HG03565 (cell line): Measurements from ENCODE around the gene GAB2.

ENCODE experiments used
- ATAC-seq: cut with Tn5 transposase; IDR thresholded peaks from one replicate; pipeline ENCODE4 v1.9.1; 2021; ENCODE audit warnings: mild to moderate bottlenecking, moderate library complexity; ENCODE audit not compliant: unreplicated experiment

Gene GAB2

GRCh38 chr11:78402847-78403246 lies 14.8 kb downstream of the GAB2 start:
- no peak for ATAC-seq

- no peak for ATAC-seq
Observed at GRCh38 chr11:78400702-78401101, 16.9 kb downstream of the GAB2 start.

- no peak for ATAC-seq
Observed at GRCh38 chr11:78400116-78400515, 17.5 kb downstream of the GAB2 start.

DNA sequence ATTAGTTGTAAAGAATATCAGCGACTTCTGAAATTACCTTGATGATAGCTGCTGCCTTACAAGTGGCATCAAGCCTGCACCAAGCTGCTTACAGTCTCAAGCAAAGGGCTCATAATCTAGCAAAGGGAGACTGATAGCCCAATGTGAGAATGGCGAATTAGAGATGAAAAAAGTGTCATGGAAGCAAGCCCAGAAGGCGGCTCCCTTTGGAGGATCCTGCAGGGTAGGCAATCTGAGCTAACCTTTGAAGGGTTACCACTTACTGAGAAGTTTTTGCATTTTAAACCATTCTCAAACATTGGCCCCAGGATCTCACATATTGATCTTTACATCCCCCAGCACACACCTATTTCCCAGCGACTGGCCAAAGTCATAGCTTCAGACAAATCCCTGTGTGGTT lies 18.5 kb downstream of the GAB2 start:
- no peak for ATAC-seq

DNA sequence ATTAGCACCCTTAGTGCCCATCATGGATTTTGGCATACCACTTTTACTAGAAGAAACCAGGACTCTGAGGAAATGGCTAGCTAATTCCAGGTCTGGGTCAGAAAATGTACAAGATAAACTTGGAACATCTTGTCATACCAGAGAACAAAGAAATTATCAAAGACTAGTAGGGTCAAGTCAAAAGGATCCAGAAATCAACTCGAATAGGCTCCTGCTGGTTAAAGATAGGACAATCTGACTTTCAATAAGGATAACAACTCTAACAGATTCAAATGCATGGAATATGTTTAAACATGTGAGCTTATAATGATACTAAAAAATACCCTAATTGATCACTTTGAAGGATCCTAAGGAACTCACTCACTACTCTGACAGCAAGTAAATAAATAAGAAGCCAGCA lies 18.9 kb downstream of the GAB2 start:
- ATAC-seq = no peak

DNA sequence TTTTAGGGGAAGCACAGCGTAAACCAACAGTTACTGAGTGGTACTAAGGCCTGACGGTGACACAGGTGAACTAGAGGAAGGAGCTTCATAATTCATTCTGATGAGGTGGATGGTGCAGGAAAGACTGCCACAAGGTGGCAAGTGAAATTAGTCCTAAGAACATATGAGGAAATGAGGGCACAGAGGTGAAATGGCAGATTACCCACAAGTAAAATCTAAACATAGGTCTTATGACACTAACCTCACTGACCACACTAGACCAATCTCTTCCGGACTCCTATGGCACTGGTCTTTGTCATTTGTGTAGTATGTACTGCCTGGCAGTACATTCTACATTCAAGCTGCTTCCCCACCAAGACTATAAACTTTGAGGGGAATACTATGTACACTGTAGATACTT lies 20.2 kb downstream of the GAB2 start:
- ATAC-seq = peak; percentile 84

DNA sequence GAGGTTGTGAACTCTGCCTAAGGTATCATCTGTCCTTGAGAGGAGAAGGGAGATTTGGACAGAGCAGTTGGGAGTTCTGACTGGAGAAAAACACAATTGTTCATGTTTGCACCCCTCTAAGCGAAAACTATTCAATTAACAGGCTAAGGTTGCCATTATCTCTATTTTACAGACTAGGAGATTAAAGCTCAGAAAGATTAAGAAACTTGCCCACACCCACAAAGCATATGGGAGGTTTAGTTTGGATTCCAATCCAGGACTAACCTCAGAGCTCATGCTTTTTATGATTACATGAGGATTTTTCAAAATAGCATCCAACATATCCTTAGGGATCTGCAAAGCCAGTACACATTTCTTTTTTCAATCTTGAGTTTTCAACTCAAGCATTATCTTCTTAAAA lies 22.0 kb downstream of the GAB2 start:
- ATAC-seq = no peak

DNA sequence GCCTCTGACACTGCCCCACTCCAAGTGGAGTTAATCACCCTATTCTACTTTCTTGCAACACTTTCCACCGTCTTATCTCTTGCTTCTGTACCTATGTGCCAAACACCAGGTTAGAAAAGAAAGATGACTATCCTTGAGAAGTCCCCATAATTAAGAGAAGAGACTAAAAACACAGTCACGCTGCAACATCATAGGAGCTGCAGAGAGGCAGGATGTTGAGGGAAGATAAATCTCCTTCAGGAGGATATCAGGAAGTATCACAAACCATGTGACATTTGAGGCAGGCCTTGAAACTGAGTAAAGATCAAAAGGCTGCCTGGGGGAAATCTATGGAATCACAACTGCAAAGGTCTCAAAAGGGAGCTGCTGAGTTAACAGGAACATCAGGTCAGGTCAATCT lies 24.8 kb downstream of the GAB2 start:
- ATAC-seq = no peak

DNA sequence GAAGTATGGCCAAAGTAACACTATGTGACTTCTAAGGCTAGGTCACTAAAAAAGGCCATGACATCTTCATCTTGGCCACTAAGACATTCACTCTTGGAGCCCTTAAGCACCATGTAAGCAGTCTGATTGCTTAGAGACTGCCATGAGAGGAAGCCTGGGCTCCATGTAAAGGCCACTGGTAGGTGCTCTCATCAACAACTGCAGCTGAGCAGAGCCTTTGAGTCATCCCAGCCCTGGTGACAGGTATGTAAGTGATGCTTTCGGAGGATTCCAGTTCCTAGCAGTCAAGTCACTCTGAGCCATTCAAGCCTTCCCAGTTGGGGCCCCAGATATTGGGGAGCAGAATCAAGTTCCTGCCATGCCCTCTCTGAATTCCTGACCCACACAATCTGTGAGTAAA lies 26.2 kb downstream of the GAB2 start:
- ATAC-seq = no peak

DNA sequence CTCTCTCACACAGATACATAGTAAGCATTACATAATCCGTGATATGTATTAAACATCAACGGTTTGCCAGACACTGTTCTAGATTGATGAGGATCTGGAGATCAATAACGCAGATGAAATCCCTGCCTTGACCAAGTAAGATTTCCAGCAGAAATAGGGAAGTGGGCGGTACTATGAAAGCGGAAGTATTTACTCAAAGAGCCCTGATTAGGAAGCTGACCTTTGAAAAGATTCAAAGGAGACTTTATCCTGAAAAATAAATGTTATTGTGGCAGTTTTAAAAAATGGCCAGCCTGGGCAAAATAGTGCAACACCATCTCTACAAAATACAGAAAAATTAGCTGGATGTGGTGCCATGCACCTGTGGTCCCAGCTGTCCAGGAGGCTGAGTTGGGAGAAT lies 26.8 kb downstream of the GAB2 start:
- no peak for ATAC-seq

- ATAC-seq = no peak
Observed at GRCh38 chr11:78386215-78386941, 31.2 kb downstream of the GAB2 start.

- no peak for ATAC-seq
Observed at GRCh38 chr11:78385205-78385604, 32.4 kb downstream of the GAB2 start.

GRCh38 chr11:78384231-78384630 lies 33.4 kb downstream of the GAB2 start:
- ATAC-seq = no peak

- no peak for ATAC-seq
Observed at GRCh38 chr11:78381865-78382264, 35.8 kb downstream of the GAB2 start.

DNA sequence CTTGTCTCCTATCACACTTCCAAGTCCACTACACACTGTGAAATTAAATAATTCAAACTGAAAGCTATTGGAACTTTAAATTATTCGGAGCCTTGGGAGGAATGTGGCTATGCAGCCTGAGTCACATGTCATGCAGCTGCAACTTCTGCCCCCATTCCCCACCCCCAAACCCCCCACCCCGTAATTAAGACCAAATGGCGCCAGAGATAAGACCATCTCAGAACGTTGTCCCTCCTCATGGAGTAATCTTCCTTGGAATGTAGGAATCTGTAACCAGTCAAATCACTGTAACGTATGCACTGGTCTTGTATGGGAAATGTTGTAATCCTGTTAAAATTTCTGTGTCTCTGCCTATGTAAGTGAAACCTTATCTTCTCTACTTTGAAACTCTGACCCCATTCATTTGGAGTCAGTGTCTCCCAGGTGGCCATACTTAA lies 37.0 kb downstream of the GAB2 start:
- no peak for ATAC-seq

GRCh38 chr11:78379039-78379670 lies 38.5 kb downstream of the GAB2 start:
- no peak for ATAC-seq

DNA sequence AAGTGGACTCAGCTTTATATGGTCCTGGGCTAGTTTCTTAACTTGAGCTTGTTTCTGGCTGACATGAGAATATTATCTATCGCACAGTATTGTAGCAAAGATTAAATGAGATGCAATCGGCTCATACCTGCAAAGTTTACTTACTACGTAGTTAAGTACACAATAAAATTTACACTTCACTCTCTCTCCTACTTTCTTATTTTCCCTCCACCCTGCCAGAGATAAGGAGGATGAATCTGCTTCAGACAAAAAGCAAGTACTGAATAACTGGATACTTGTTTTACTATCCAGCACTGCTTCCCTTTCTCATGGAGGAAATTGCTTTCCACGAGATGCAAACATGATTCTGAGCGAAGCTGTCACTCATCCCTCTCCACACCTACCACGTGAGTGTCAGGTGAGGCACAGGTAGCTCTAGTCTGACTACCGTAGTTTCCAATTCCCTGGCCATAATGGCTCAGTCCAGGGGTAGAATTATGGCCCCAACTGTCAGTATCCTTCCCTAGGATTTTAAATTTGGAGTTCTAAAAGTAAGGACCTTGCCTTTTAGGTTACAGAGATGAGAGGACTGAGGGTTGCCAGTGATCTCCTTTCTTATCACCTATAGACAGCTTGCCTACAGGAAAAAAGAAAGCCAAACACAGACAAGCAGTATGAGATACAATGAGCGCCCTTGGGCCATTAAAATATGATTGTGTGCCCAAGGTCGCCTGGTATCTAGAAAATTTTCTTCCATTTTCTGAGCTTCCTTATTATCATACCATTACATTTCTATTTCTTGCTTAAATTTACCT lies 39.8 kb downstream of the GAB2 start:
- no peak for ATAC-seq

DNA sequence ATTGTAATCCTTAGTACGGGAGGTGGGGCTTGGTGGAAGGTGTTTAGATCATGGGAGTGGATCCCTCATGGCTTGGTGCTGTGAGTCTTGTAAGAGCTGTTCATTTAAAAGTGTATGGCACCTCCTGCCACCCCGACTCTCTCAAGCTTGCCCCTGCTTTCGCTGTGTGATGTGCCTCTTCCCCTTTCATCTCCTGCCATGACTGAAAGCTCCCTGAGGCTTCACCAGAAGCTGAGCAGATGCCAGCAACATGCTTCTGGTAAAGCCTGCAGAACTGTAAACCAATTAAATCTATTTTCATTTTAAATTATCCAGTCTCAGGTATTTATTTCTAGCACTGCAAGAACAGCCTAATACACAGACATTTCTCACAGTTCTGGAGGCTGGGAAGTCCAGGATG lies 40.8 kb downstream of the GAB2 start:
- no peak for ATAC-seq

- ATAC-seq = no peak
Observed at GRCh38 chr11:78374917-78375316, 42.7 kb downstream of the GAB2 start.

DNA sequence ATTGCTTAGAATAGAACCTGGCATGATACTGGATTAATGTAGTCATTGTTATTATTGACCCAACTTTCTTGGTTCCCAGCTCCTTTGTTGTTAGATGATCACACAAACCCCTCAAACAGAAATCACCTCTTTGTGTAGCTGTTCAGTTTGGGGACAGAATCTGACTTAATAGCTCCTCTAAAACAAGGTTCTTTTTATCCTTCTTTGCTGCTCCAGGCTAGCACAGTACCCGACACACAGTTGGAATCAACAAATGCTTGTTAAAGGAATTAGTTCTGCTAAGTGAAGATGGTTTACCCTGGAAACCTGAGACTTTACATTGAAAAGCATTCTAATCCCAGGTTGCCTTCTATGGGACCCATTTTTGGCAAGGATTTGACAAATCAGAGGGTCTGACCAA lies 43.9 kb downstream of the GAB2 start:
- ATAC-seq = no peak

- no peak for ATAC-seq
Observed at GRCh38 chr11:78372114-78372768, 45.4 kb downstream of the GAB2 start.
